Esophagus squamous epithelium (tissue), 5 donors: Measurements from ENCODE around the gene ARL13B. TPM values are rescaled to one million over a fixed set of nuclear protein-coding genes. Genes with fewer than 3 reads are reported as not detected.
"Not testable (repeated sequence)": the region's sequence is repeated elsewhere in the genome, so short reads cannot be mapped to it uniquely, and the experiment has no call there.

ENCODE experiments used
- DNase-seq: peaks from one replicate; lab custom pipeline; 2025; lab: John Stamatoyannopoulos, UW
- H3K27ac ChIP-seq, 4 donors: fragments of 200-600 bp; sonication (generic); one replicate each; pipeline ENCODE4 v1.5.1; 2016 to 2019; ENCODE audit warnings: mild to moderate bottlenecking in 1 of 4
- H3K27me3 ChIP-seq, 4 donors: fragments of 200-600 bp; sonication (generic); 1 replicate in 3 of 4; 2 replicates in 1 of 4; pipeline versions ENCODE4 v1.5.1 to v1.6.0; 2017 to 2021; ENCODE audit warnings: antibody characterized with exemption in 1 of 4
- H3K36me3 ChIP-seq, 3 donors: fragments of 200-600 bp; sonication (generic); one replicate each; pipeline ENCODE4 v1.5.1; 2016 to 2019
- H3K4me1 ChIP-seq, 3 donors: fragments of 200-600 bp; sonication (generic); one replicate each; pipeline ENCODE4 v1.5.1; 2017 to 2019
- H3K4me3 ChIP-seq, 4 donors: fragments of 200-600 bp; sonication (generic); 1 replicate in 3 of 4; 2 replicates in 1 of 4; pipeline ENCODE4 v1.5.1; 2016 to 2019; ENCODE audit warnings: mild to moderate bottlenecking in 2 of 4, moderate library complexity in 1 of 4
- H3K9me3 ChIP-seq, 3 donors: fragments of 200-600 bp; sonication (generic); one replicate each; pipeline ENCODE4 v1.5.1; 2016 to 2019
- CTCF ChIP-seq, 6 experiments: fragments of 450-650 bp in 4 of 6; fragments of 200-600 bp in 2 of 6; sonication (generic) in 2 of 6; IDR thresholded peaks; one replicate each; pipeline ENCODE4 v1.5.1; 2016 to 2019; ENCODE audit warnings: antibody characterized with exemption in 6 of 6, mild to moderate bottlenecking in 4 of 6, moderate library complexity in 4 of 6
- POLR2A ChIP-seq, 4 donors: fragments of 450-650 bp; IDR thresholded peaks; one replicate each; pipeline ENCODE4 v1.6.1; 2017; ENCODE audit warnings: antibody characterized with exemption in 4 of 4, mild to moderate bottlenecking in 4 of 4, moderate library complexity in 3 of 4
- WGBS, 2 donors: methylation state at CpG; one replicate each; pipeline ENCODE4 v1.1.5; 2018; 5-methylcytosine and 5-hydroxymethylcytosine counted together
- intact Hi-C: fragments of 100-400 bp; cut with DNase I; formaldehyde crosslinking; loops from one replicate; pipeline ENCODE4 v1.15.0; 2022
- total RNA-seq, 4 donors: library from RNA; depleted of rRNA; stranded (reverse); fragments of >200 nt; gene quantifications; one replicate each; pipeline ENCODE4 v1.1.0, GENCODE V29; 2016
- donor health status: DM: yes; HTN: yes; CAD: no.

ARL13B gene
- total RNA-seq, 4 donors from 2014 or later: 4.2 to 9.0 (median 6.4) TPM

GRCh38 chr3:93961026-93961425 lies 18.9 kb upstream of the ARL13B start:
- H3K4me3 ChIP-seq: no peak overlapping the region
- H3K4me1 ChIP-seq: no peaks in the 10 kb centered on the region
- WGBS, 2 donors: 91 to 93% methylated on average over 1 of the region's 1 CpG
- intact Hi-C loops: no loop called here
- no peak for DNase-seq
- no peaks in the 10 kb centered on the region for H3K36me3 ChIP-seq
- TF ChIP-seq CTCF (IDR thresholded peaks at IDR 0.05): no peak
- no peak for TF ChIP-seq POLR2A (IDR thresholded peaks at IDR 0.05)
- H3K27ac ChIP-seq: no peak overlapping the region
- no peaks in the 10 kb centered on the region for H3K9me3 ChIP-seq
- H3K27me3 ChIP-seq: no peaks in the 10 kb centered on the region

GRCh38 chr3:93961489-93961888 lies 18.5 kb upstream of the ARL13B start:
- intact Hi-C loops: no loop called here
- Histone ChIP-seq H3K27me3 (no peaks in the 10 kb centered on the region), H3K9me3 (no peaks in the 10 kb centered on the region), H3K4me1 (no peaks in the 10 kb centered on the region), H3K27ac (no peak overlapping the region), H3K36me3 (no peaks in the 10 kb centered on the region), H3K4me3 (no peak overlapping the region)
- no peak for DNase-seq
- WGBS, 2 donors: 25 to 41% methylated on average over 1 of the region's 1 CpG
- TF ChIP-seq CTCF (IDR thresholded peaks at IDR 0.05) (no peak), POLR2A (IDR thresholded peaks at IDR 0.05) (no peak)

GRCh38 chr3:93962798-93963197 lies 17.2 kb upstream of the ARL13B start:
- Histone ChIP-seq H3K27me3 (no peaks in the 10 kb centered on the region), H3K36me3 (peaks cover 0 to 8% (median 0%) of the 10 kb centered on the region in 3 donors), H3K27ac (no peak overlapping the region), H3K4me1 (no peaks in the 10 kb centered on the region), H3K4me3 (no peak overlapping the region), H3K9me3 (no peaks in the 10 kb centered on the region)
- DNase-seq: no peak
- WGBS, 2 donors: 72 to 76% methylated on average over 3 of the region's 3 CpGs
- intact Hi-C loops: no loop called here
- TF ChIP-seq CTCF (IDR thresholded peaks at IDR 0.05) (no peak), POLR2A (IDR thresholded peaks at IDR 0.05) (no peak)

- not testable (repeated sequence) for H3K4me1 ChIP-seq
- WGBS, 2 donors: 92 to 97% methylated on average over 17 to 19 of the region's 19 CpGs
These were observed 14.8 kb upstream of the ARL13B start for GRCh38 chr3:93965106-93965505.

GRCh38 chr3:93969443-93969842 lies 10.5 kb upstream of the ARL13B start:
- Histone ChIP-seq H3K27me3 (no peaks in the 10 kb centered on the region), H3K4me1 (peaks cover 0 to 24% (median 0%) of the 10 kb centered on the region in 3 donors), H3K36me3 (peaks cover 0 to 8% (median 0%) of the 10 kb centered on the region in 3 donors), H3K9me3 (no peaks in the 10 kb centered on the region), H3K27ac (no peak overlapping the region), H3K4me3 (no peak overlapping the region)
- WGBS, 2 donors: 63 to 67% methylated on average over 3 of the region's 3 CpGs
- intact Hi-C loops: no loop called here
- no peak for DNase-seq
- TF ChIP-seq CTCF (IDR thresholded peaks at IDR 0.05) (no peak), POLR2A (IDR thresholded peaks at IDR 0.05) (no peak)

More at GRCh38 chr3:93965106-93965505, 14.8 kb upstream of the ARL13B start:
- DNase-seq, intact Hi-C loops, H3K36me3 ChIP-seq, H3K4me3 ChIP-seq, H3K27ac ChIP-seq, H3K9me3 ChIP-seq, H3K27me3 ChIP-seq: not testable (repeated sequence)

- no peak for DNase-seq
- Histone ChIP-seq H3K36me3 (peaks cover 0 to 8% (median 0%) of the 10 kb centered on the region in 3 donors), H3K27me3 (no peaks in the 10 kb centered on the region), H3K9me3 (no peaks in the 10 kb centered on the region), H3K4me3 (no peak overlapping the region), H3K4me1 (peaks cover 0 to 24% (median 0%) of the 10 kb centered on the region in 3 donors), H3K27ac (no peak overlapping the region)
- 89 to 90% methylated on average over 1 of the region's 1 CpG for WGBS, 2 donors
- no peak for TF ChIP-seq CTCF (IDR thresholded peaks at IDR 0.05)
- no peak for TF ChIP-seq POLR2A (IDR thresholded peaks at IDR 0.05)
- intact Hi-C loops: no loop called here
These were observed 10.0 kb upstream of the ARL13B start for GRCh38 chr3:93969997-93970396.
